ENCODE measurements around the gene ADISSP.

- TF ChIP-seq MAX (IDR thresholded peaks at IDR 0.05; ENCODE audit: insufficient read depth, insufficient read length) (no peak), CTCF (IDR thresholded peaks at IDR 0.05; ENCODE audit: extremely low read depth in 1 of 2, insufficient read depth in 1 of 2, low read depth in 1 of 2, low read length in 2 of 2) (no peak), POLR2AphosphoS5 (IDR thresholded peaks at IDR 0.05; ENCODE audit: insufficient read depth, low read depth, low read length) (no peak), EZH2 (IDR thresholded peaks at IDR 0.05; ENCODE audit: borderline replicate concordance, low read depth, low read length, severe bottlenecking) (no peak), MYC (IDR thresholded peaks at IDR 0.05; ENCODE audit: low read depth, low read length) (no peak)
These were observed 32.8 kb upstream of the ADISSP start for GRCh38 chr20:3800256-3800877.

Measured in endothelial cell of umbilical vein (primary cell).